ENCODE data around the gene ALK.

ALK gene

DNA sequence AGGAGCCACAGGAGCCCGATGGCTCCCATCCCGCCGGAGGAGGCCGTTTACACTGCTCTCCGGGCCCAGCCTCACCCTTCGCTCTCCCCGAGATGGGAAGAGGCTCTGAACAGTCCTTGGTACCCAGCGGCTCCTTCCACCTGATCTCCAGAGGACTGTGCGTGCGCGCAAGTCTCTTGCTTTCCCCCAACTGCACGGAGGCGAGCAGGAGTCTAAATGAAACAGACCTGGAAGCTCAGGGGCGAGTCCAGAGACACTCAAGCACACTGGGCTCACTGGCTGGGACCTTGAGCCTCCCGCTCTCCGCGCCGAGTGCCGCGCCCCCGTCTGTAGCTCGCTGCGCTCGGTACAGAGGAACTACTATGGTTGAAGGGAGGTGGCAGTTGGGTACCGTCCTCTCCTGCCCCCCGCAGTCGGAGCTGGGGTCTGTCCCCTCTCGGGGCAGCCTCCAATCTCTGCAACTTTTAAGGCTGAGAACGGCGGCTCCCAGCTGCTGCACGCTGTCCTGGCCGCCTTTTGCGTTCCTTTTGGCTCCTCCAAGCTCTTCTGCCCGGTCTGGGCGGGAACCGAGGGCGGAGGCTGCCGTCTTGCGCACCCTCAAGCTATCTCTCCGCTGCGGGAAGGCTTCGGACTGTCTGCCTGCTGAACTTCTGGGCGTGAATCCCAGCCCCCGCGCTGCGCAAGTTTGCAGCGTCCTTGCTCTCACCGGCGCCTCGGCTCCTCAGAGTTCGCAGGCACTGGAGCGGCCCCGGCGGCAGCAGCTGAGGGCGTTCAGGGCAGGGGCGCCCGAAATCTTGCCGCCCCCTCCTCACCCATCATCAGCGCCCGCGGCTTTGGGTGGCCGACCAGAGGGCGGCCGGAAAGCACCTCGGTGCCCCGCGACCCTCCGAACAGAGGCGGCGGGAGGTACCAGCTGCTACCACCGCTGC is 491 bp downstream of the ALK start:
- H3K4me2 ChIP-seq (ENCODE audit: low read length), result no peak overlapping the region
- no peak overlapping the region for H3K4me3 ChIP-seq (ENCODE audit: low read length)
- no peaks in the 10 kb centered on the region for H3K79me2 ChIP-seq (ENCODE audit: low read length)
- no peaks in the 10 kb centered on the region for H3K4me1 ChIP-seq (ENCODE audit: low read length)
- H2AFZ ChIP-seq (ENCODE audit: low read depth, low read length), result no peak overlapping the region
- H3K9me3 ChIP-seq (ENCODE audit: insufficient read depth, low read length), result no peaks in the 10 kb centered on the region
- H3K9ac ChIP-seq (ENCODE audit: low read length), result no peak overlapping the region
- peaks cover 24% of the 10 kb centered on the region for H3K27me3 ChIP-seq (ENCODE audit: low read depth, low read length)
- H3K36me3 ChIP-seq (replicated peaks; ENCODE audit: low read depth, low read length), result no peaks in the 10 kb centered on the region
- no peaks in the 10 kb centered on the region for H4K20me1 ChIP-seq (ENCODE audit: insufficient read depth, low read length)
- no peak for TF ChIP-seq EZH2phosphoT487 (IDR thresholded peaks at IDR 0.05; ENCODE audit: low read depth)
- no peak overlapping the region for H3K27ac ChIP-seq (ENCODE audit: low read length)

DNA sequence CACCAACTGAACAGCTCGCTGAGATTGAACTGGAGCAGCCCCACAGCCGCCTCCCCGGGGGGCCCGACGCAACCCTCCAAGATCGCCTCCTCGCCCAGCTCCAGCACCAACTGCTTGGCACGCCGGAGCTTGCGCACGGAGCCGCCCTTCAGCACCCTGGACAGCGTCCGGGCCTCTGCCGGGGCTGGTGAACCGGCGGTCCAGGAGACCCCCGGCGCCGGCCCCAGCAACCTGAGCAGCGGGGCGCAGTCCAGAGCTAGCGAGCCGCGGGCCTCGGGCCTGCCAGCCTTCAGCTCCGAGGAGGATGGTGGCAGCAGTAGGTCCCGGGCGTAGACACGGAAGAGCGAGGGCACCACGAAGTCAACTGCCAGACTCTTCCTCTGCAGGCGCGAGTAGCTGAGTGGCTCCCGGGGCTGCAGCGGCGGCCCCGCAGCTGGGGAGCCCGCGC is 1.2 kb downstream of the ALK start:
- Histone ChIP-seq H3K79me2 (ENCODE audit: low read length) (no peaks in the 10 kb centered on the region), H3K9ac (ENCODE audit: low read length) (no peak overlapping the region), H3K9me3 (ENCODE audit: insufficient read depth, low read length) (no peaks in the 10 kb centered on the region), H3K4me1 (ENCODE audit: low read length) (no peaks in the 10 kb centered on the region), H4K20me1 (ENCODE audit: insufficient read depth, low read length) (no peaks in the 10 kb centered on the region), H3K4me2 (ENCODE audit: low read length) (no peak overlapping the region), H3K27ac (ENCODE audit: low read length) (no peak overlapping the region), H3K27me3 (ENCODE audit: low read depth, low read length) (peaks cover 30% of the 10 kb centered on the region), H2AFZ (ENCODE audit: low read depth, low read length) (no peak overlapping the region), H3K36me3 (replicated peaks; ENCODE audit: low read depth, low read length) (no peaks in the 10 kb centered on the region), H3K4me3 (ENCODE audit: low read length) (no peak overlapping the region)
- TF ChIP-seq EZH2phosphoT487 (IDR thresholded peaks at IDR 0.05; ENCODE audit: low read depth), result no peak
- TF ChIP-seq, protein P1, sequence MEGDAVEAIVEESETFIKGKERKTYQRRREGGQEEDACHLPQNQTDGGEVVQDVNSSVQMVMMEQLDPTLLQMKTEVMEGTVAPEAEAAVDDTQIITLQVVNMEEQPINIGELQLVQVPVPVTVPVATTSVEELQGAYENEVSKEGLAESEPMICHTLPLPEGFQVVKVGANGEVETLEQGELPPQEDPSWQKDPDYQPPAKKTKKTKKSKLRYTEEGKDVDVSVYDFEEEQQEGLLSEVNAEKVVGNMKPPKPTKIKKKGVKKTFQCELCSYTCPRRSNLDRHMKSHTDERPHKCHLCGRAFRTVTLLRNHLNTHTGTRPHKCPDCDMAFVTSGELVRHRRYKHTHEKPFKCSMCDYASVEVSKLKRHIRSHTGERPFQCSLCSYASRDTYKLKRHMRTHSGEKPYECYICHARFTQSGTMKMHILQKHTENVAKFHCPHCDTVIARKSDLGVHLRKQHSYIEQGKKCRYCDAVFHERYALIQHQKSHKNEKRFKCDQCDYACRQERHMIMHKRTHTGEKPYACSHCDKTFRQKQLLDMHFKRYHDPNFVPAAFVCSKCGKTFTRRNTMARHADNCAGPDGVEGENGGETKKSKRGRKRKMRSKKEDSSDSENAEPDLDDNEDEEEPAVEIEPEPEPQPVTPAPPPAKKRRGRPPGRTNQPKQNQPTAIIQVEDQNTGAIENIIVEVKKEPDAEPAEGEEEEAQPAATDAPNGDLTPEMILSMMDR (IDR thresholded peaks at IDR 0.05; ENCODE audit: low read depth, low read length), result no peak

DNA sequence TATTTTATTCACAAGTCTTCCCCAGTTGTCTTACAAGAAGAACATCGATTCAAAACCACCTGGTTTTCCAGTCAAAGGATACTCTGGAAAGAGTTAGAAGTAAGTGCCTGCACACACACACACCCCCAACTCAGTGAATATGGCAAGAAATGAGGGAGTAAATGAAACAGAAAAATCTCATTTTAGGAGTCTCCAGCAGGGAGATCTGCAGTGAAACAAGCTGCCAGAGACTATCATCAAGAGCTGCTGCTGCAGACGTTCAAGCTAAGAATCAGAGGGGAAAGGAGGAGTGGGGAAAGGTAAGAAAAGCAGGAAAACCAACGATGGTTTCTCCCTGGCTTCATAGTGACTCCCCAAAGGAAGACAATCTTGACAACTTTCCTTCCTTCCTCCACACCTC is 2.4 kb downstream of the ALK start:
- H3K4me2 ChIP-seq (ENCODE audit: low read length), result no peak overlapping the region
- no peaks in the 10 kb centered on the region for H3K4me1 ChIP-seq (ENCODE audit: low read length)
- no peaks in the 10 kb centered on the region for H3K36me3 ChIP-seq (replicated peaks; ENCODE audit: low read depth, low read length)
- TF ChIP-seq, protein P1 (IDR thresholded peaks at IDR 0.05; ENCODE audit: low read depth, low read length), result no peak
- TF ChIP-seq EZH2phosphoT487 (IDR thresholded peaks at IDR 0.05; ENCODE audit: low read depth), result no peak
- H3K27ac ChIP-seq (ENCODE audit: low read length), result no peak overlapping the region
- no peaks in the 10 kb centered on the region for H4K20me1 ChIP-seq (ENCODE audit: insufficient read depth, low read length)
- no peak overlapping the region for H3K4me3 ChIP-seq (ENCODE audit: low read length)
- H3K27me3 ChIP-seq (ENCODE audit: low read depth, low read length), result peaks cover 41% of the 10 kb centered on the region
- no peak overlapping the region for H3K9ac ChIP-seq (ENCODE audit: low read length)
- H3K79me2 ChIP-seq (ENCODE audit: low read length), result no peaks in the 10 kb centered on the region
- no peaks in the 10 kb centered on the region for H3K9me3 ChIP-seq (ENCODE audit: insufficient read depth, low read length)
- H2AFZ ChIP-seq (ENCODE audit: low read depth, low read length), result no peak overlapping the region

DNA sequence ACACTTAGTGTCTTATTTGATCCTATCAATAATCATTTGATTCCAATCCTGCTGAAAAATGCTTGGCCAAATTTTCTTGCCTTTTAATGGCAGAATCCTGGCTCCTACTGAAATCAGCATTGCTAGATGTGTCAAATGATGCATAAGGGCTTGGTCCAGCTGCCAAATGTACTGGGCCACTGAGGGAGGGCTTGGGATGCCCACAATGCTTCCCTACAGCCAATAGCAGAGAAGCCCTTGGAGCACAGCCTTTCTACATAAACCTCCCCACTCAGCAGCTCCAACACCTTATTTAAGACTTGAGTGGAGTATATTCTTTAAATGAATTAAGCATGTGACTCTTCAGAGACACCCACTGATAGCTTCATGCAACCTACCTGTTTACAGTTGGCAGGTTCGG is 3.6 kb downstream of the ALK start:
- no peaks in the 10 kb centered on the region for H3K9me3 ChIP-seq (ENCODE audit: insufficient read depth, low read length)
- no peaks in the 10 kb centered on the region for H3K79me2 ChIP-seq (ENCODE audit: low read length)
- H2AFZ ChIP-seq (ENCODE audit: low read depth, low read length), result no peak overlapping the region
- no peak for TF ChIP-seq EZH2phosphoT487 (IDR thresholded peaks at IDR 0.05; ENCODE audit: low read depth)
- TF ChIP-seq, protein P1 (IDR thresholded peaks at IDR 0.05; ENCODE audit: low read depth, low read length), result no peak
- no peaks in the 10 kb centered on the region for H3K36me3 ChIP-seq (replicated peaks; ENCODE audit: low read depth, low read length)
- H3K4me2 ChIP-seq (ENCODE audit: low read length), result no peak overlapping the region
- H3K4me3 ChIP-seq (ENCODE audit: low read length), result no peak overlapping the region
- H3K9ac ChIP-seq (ENCODE audit: low read length), result no peak overlapping the region
- no peaks in the 10 kb centered on the region for H4K20me1 ChIP-seq (ENCODE audit: insufficient read depth, low read length)
- H3K4me1 ChIP-seq (ENCODE audit: low read length), result no peaks in the 10 kb centered on the region
- no peak overlapping the region for H3K27ac ChIP-seq (ENCODE audit: low read length)
- peaks cover 43% of the 10 kb centered on the region for H3K27me3 ChIP-seq (ENCODE audit: low read depth, low read length)
